Neuron (in vitro differentiated cells): ENCODE data around the gene ZNF491.
A peak's percentile ranks its signal among the peaks of the same experiment; 100 is the strongest.
"Not testable (repeated sequence)": the region's sequence is repeated elsewhere in the genome, so short reads cannot be mapped to it uniquely, and the experiment has no call there.

Experiments used
- H2AFZ ChIP-seq: one replicate; pipeline ENCODE4 v1.6.1; 2013; ENCODE audit warnings: low read depth, mild to moderate bottlenecking, inconsistent platforms, low read length, moderate library complexity
- H3K27me3 ChIP-seq: one replicate; pipeline ENCODE4 v1.6.1; 2013; ENCODE audit warnings: low read length; ENCODE audit not compliant: insufficient read depth
- H3K36me3 ChIP-seq: one replicate; pipeline ENCODE4 v1.6.1; 2013; ENCODE audit warnings: low read length; ENCODE audit not compliant: insufficient read depth
- H3K4me1 ChIP-seq: one replicate; pipeline ENCODE4 v1.6.1; 2013; ENCODE audit warnings: low read length; ENCODE audit not compliant: insufficient read depth
- H3K4me3 ChIP-seq: 2 replicates; pipeline ENCODE4 v1.5.1; 2013; ENCODE audit warnings: mild to moderate bottlenecking, low read length, moderate library complexity
- H3K9me3 ChIP-seq: one replicate; pipeline ENCODE4 v1.6.1; 2013; ENCODE audit warnings: low read length

The ZNF491 gene

DNA sequence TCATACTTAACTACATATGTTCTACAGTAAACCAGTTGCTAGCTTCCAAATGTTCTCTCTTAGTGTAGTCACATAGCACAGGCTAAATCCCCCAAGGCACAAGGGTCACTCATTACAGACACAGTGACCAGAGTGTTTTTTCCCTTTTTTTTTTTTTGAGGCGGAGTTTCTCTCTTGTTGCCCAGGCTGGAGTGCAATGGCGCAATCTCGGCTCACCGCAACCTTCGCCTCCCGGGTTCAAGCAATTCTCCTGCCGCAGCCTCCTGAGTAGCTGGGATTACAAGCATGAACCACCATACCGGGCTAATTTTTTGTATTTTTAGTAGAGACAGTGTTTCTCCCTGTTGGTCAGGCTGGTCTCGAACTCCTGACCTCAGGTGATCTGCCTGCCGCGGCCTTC, 21.7 kb upstream of the ZNF491 start:
- not testable (repeated sequence) for H3K27me3 ChIP-seq, H2AFZ ChIP-seq, H3K4me3 ChIP-seq, H3K4me1 ChIP-seq
- peaks cover 65% of the 10 kb centered on the region for H3K9me3 ChIP-seq
- peaks cover 43% of the 10 kb centered on the region for H3K36me3 ChIP-seq

GRCh38 chr19:11780431-11781020, 17.8 kb upstream of the ZNF491 start:
- H2AFZ ChIP-seq = no peak overlapping the region
- no peak overlapping the region for H3K4me3 ChIP-seq
- H3K36me3 ChIP-seq = peaks cover 76% of the 10 kb centered on the region
- peaks cover 82% of the 10 kb centered on the region for H3K9me3 ChIP-seq
- no peaks in the 10 kb centered on the region for H3K4me1 ChIP-seq
- no peaks in the 10 kb centered on the region for H3K27me3 ChIP-seq

GRCh38 chr19:11781295-11782057, 16.8 kb upstream of the ZNF491 start:
- H3K36me3 ChIP-seq = peaks cover 79% of the 10 kb centered on the region
- H2AFZ ChIP-seq = no peak overlapping the region
- H3K27me3 ChIP-seq = no peaks in the 10 kb centered on the region
- no peaks in the 10 kb centered on the region for H3K4me1 ChIP-seq
- H3K9me3 ChIP-seq = peaks cover 80% of the 10 kb centered on the region
- H3K4me3 ChIP-seq = no peak overlapping the region

GRCh38 chr19:11783767-11784166, 14.6 kb upstream of the ZNF491 start:
- no peak overlapping the region for H3K4me3 ChIP-seq
- no peaks in the 10 kb centered on the region for H3K27me3 ChIP-seq
- peaks cover 60% of the 10 kb centered on the region for H3K36me3 ChIP-seq
- H3K9me3 ChIP-seq = peaks cover 65% of the 10 kb centered on the region
- no peak overlapping the region for H2AFZ ChIP-seq
- no peaks in the 10 kb centered on the region for H3K4me1 ChIP-seq

DNA sequence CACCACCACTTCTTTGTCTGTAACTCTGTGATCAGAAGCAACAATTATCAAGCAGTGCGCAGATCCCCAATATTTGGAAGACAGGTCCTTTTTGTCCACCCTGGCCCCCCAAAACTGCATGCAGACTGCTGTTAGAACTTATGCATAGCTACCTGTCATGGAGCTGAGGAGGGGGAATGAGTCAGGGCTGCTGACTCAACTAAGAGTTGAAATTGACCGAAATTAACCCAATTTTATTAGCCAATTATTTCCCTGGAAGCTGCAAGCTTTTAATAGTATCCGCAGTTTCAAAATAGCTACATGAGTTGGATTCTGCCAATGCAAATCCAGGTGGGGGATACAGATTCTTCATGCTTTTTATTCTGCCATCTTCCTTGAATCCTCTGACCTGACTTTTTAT, 14.0 kb upstream of the ZNF491 start:
- H3K36me3 ChIP-seq = peaks cover 56% of the 10 kb centered on the region
- H3K4me3 ChIP-seq = no peak overlapping the region
- H3K9me3 ChIP-seq = peaks cover 60% of the 10 kb centered on the region

GRCh38 chr19:11787536-11787935, 10.8 kb upstream of the ZNF491 start:
- Histone ChIP-seq H3K27me3 (no peaks in the 10 kb centered on the region), H3K9me3 (peaks cover 30% of the 10 kb centered on the region), H3K4me3 (no peak overlapping the region), H3K4me1 (no peaks in the 10 kb centered on the region), H3K36me3 (peaks cover 27% of the 10 kb centered on the region), H2AFZ (no peak overlapping the region)

More for the DNA sequence above, 14.0 kb upstream of the ZNF491 start:
- no peaks in the 10 kb centered on the region for H3K27me3 ChIP-seq
- no peaks in the 10 kb centered on the region for H3K4me1 ChIP-seq
- H2AFZ ChIP-seq = no peak overlapping the region

- Histone ChIP-seq H3K9me3 (peaks cover under 1% of the 10 kb centered on the region), H3K27me3 (no peaks in the 10 kb centered on the region), H3K4me1 (peaks cover 8% of the 10 kb centered on the region), H3K36me3 (no peaks in the 10 kb centered on the region), H2AFZ (no peak overlapping the region), H3K4me3 (no peak overlapping the region)
Measured at GRCh38 chr19:11792942-11793341, 5.4 kb upstream of the ZNF491 start.

GRCh38 chr19:11797491-11797890, 832 bp upstream of the ZNF491 start:
- H3K27me3 ChIP-seq = no peaks in the 10 kb centered on the region
- H3K36me3 ChIP-seq = peaks cover 6% of the 10 kb centered on the region
- H3K9me3 ChIP-seq = peaks cover 7% of the 10 kb centered on the region
- no peak overlapping the region for H2AFZ ChIP-seq
- H3K4me3 ChIP-seq = peak overlapping the region; percentile 94
- H3K4me1 ChIP-seq = peaks cover 14% of the 10 kb centered on the region

DNA sequence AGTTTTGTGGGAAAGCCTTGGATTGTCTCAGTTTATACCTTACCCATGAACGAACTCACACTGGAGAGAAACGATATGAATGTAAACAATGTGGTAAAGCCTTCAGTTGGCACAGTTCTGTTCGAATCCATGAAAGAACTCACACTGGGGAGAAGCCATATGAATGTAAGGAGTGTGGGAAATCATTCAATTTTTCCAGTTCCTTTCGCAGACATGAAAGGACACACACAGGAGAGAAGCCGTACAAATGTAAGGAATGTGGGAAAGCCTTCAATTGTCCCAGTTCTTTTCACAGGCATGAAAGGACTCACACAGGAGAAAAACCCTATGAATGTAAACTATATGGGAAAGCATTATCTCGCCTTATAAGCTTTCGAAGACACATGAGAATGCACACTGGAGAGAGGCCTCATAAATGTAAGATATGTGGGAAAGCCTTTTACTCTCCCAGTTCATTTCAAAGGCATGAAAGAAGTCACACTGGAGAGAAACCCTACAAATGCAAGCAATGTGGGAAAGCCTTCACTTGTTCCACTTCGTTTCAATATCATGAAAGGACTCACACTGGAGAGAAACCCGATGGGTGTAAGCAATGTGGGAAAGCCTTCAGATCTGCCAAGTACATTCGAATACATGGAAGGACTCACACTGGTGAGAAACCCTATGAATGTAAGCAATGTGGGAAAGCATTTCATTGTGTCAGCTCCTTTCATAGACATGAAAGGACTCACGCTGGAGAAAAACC, 8.2 kb downstream of the ZNF491 start:
- H2AFZ ChIP-seq = no peak overlapping the region
- H3K9me3 ChIP-seq = peaks cover 52% of the 10 kb centered on the region
- H3K4me3 ChIP-seq = no peak overlapping the region
- H3K27me3 ChIP-seq = no peaks in the 10 kb centered on the region
- no peaks in the 10 kb centered on the region for H3K4me1 ChIP-seq
- peaks cover 56% of the 10 kb centered on the region for H3K36me3 ChIP-seq

DNA sequence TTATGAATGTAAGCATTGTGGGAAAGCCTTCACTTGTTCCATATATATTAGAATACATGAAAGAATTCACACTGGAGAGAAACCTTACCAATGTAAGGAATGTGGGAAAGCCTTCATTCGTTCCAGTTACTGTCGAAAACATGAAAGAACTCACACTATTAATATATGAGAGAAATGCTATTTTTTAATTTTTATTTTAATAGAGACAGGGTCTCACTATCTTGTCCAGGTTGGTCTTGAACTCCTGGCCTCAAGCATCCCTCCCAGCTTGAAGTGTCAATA, 8.7 kb downstream of the ZNF491 start:
- Histone ChIP-seq H3K9me3 (peaks cover 50% of the 10 kb centered on the region), H2AFZ (no peak overlapping the region), H3K27me3 (no peaks in the 10 kb centered on the region), H3K4me3 (no peak overlapping the region), H3K36me3 (peaks cover 55% of the 10 kb centered on the region), H3K4me1 (no peaks in the 10 kb centered on the region)

DNA sequence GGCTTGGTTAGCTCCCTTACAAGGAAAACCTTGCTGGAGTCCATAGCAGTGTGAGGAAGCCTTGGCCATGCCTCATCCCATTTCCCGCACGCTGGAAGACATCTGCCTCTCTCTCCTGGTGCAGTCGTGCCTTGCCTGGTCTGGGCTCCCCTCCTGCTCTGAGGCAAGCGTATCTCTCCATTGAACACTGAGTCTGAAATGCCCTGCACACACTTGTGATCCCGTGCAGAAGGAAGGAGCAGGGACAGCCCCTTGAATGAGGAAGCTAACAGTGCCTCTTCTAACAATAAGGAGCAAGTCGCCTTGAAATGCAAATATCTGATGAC, 15.3 kb downstream of the ZNF491 start:
- Histone ChIP-seq H3K9me3 (peaks cover 20% of the 10 kb centered on the region), H3K4me1 (peaks cover 6% of the 10 kb centered on the region), H3K27me3 (no peaks in the 10 kb centered on the region), H2AFZ (no peak overlapping the region), H3K4me3 (peak overlapping the region; percentile 81), H3K36me3 (peaks cover 29% of the 10 kb centered on the region)

- peaks cover 19% of the 10 kb centered on the region for H3K9me3 ChIP-seq
- H2AFZ ChIP-seq = peak within 1 kb of the TSS; percentile 58
- peaks cover 29% of the 10 kb centered on the region for H3K36me3 ChIP-seq
- peaks cover 6% of the 10 kb centered on the region for H3K4me1 ChIP-seq
- H3K27me3 ChIP-seq = no peaks in the 10 kb centered on the region
- H3K4me3 ChIP-seq = peak within 1 kb of the TSS; percentile 81
Measured at GRCh38 chr19:11814029-11814699, 15.8 kb downstream of the ZNF491 start, which contains the start of gene ZNF440. ZNF440 (plus strand) TSS chr19:11814273; CDS start chr19:11814448, 175 bp downstream.

- peak overlapping the region; percentile 58 for H2AFZ ChIP-seq
Measured at GRCh38 chr19:11814700-11815035, 16.3 kb downstream of the ZNF491 start.

More at GRCh38 chr19:11814700-11815035, 16.3 kb downstream of the ZNF491 start:
- Histone ChIP-seq H3K36me3 (peaks cover 29% of the 10 kb centered on the region), H3K9me3 (peaks cover 22% of the 10 kb centered on the region), H3K4me1 (peaks cover 6% of the 10 kb centered on the region), H3K4me3 (peak overlapping the region; percentile 81), H3K27me3 (no peaks in the 10 kb centered on the region)
